ENCODE data around the gene UROC1. TPM values are rescaled to one million over a fixed set of nuclear protein-coding genes. Genes with fewer than 3 reads are reported as not detected.

Gene UROC1
- total and polyA plus RNA-seq, 2 donors (not counting 1 experiment from before 2014, with no cell fraction given): not detected

DNA sequence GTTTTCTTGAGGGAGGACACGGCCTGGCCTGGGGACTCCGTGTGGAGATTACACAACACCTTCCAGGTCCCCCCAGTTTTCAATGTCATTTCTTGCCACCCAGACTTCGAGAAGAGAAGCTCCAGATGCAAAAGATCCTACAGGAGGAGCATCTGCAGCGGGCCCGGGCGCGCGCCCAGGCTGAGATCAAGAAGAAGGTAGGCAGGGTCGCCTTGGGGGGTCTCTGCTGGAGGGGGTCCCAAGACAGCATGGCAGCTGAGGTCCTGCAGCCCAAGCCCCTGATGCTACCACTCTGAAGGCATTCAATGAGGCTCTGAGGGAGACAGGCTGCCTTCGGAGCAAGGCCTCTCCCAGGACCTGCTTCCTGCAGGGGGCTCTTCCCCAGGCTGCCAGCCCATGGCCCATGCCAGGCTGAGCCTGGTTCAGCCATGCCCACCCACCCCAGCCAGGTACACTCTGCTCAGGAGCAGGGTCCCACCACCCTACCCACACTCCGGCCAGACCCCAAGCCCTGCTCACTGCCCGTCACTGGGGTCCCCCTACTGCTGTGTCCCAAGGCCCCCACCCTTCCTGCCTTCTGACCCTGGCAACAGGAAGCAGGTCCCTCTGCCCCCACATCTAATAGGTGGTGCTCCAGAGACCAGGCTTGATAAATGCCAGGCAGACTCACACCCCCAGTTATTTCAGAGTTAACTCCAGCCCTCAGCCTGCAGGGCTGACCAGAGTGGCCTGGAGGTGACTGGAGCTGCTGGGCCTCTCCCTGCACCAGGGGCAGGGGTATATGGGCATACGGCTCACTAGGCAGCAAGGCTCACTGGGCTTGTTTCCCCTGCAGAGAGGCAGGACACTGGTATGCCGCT, 81.9 kb downstream of the UROC1 start:
- no peak overlapping the region for H2AFZ ChIP-seq (ENCODE audit: insufficient read depth, low read depth, low read length, poor library complexity, severe bottlenecking)
- intact Hi-C loops (cut with micrococcal nuclease): no loop called here
- H3K27ac ChIP-seq (ENCODE audit: low read length in 2 of 2): no peak overlapping the region
- Mint-ChIP-seq H3K4me1 (no peaks in the 10 kb centered on the region), H3K27me3 (no peaks in the 10 kb centered on the region), H3K9me3 (ENCODE audit: insufficient read depth) (no peaks in the 10 kb centered on the region), H3K27ac (no peak overlapping the region), H3K4me3 (no peak overlapping the region)
- ATAC-seq (ENCODE audit: low read depth) (no peak), DNase-seq (no peak)
- no peaks in the 10 kb centered on the region for H3K27me3 ChIP-seq (replicated peaks in 1 of 4; ENCODE audit: control extremely low read depth in 1 of 4, control insufficient read depth in 3 of 4, insufficient read depth in 4 of 4, low read length in 3 of 4)
- ChIA-PET CTCF (interaction anchor here (0.5 kb wide), 1 partner anchor 49 kb away, joined by 3 read pairs; no protein-coding TSS in a partner anchor), POLR2A (no interaction called here)
- no peak overlapping the region for H3K4me2 ChIP-seq (replicated peaks; ENCODE audit: low read depth, low read length, poor library complexity, severe bottlenecking)
- peaks cover 0 to 32% of the 10 kb centered on the region in 2 experiments for H3K36me3 ChIP-seq (replicated peaks in 1 of 2; ENCODE audit: control extremely low read depth in 1 of 2, control insufficient read depth in 1 of 2, extremely low read depth in 1 of 2, insufficient read depth in 2 of 2, low read length in 1 of 2)
- H3K4me3 ChIP-seq (ENCODE audit: control extremely low read depth in 1 of 5, extremely low read depth in 1 of 5, insufficient read depth in 1 of 5, low read depth in 2 of 5, low read length in 4 of 5): no peak overlapping the region
- H3K9me3 ChIP-seq (ENCODE audit: control extremely low read depth in 1 of 3, control insufficient read depth in 2 of 3, insufficient read depth in 1 of 3, low read length in 2 of 3): peaks cover 0 to 4% (median 0%) of the 10 kb centered on the region in 3 donors
- no peaks in the 10 kb centered on the region for H3K79me2 ChIP-seq (ENCODE audit: control insufficient read depth, insufficient read depth, low read length)
- no peak for TF ChIP-seq EZH2 (IDR thresholded peaks at IDR 0.05; ENCODE audit: borderline replicate concordance, insufficient read depth, low read depth, low read length, poor library complexity, severe bottlenecking)
- TF ChIP-seq, protein P1, sequence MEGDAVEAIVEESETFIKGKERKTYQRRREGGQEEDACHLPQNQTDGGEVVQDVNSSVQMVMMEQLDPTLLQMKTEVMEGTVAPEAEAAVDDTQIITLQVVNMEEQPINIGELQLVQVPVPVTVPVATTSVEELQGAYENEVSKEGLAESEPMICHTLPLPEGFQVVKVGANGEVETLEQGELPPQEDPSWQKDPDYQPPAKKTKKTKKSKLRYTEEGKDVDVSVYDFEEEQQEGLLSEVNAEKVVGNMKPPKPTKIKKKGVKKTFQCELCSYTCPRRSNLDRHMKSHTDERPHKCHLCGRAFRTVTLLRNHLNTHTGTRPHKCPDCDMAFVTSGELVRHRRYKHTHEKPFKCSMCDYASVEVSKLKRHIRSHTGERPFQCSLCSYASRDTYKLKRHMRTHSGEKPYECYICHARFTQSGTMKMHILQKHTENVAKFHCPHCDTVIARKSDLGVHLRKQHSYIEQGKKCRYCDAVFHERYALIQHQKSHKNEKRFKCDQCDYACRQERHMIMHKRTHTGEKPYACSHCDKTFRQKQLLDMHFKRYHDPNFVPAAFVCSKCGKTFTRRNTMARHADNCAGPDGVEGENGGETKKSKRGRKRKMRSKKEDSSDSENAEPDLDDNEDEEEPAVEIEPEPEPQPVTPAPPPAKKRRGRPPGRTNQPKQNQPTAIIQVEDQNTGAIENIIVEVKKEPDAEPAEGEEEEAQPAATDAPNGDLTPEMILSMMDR (IDR thresholded peaks at IDR 0.05): no peak
- H3K9ac ChIP-seq (ENCODE audit: low read length): no peak overlapping the region
- no peaks in the 10 kb centered on the region for H3K4me1 ChIP-seq (ENCODE audit: control insufficient read depth in 2 of 2, insufficient read depth in 2 of 2, low read length in 2 of 2)
- no peaks in the 10 kb centered on the region for H4K20me1 ChIP-seq (ENCODE audit: control insufficient read depth, insufficient read depth, low read length, poor library complexity, severe bottlenecking)
- WGBS (ENCODE audit: insufficient coverage): 98% methylated on average over 13 of the region's 14 CpGs

DNA sequence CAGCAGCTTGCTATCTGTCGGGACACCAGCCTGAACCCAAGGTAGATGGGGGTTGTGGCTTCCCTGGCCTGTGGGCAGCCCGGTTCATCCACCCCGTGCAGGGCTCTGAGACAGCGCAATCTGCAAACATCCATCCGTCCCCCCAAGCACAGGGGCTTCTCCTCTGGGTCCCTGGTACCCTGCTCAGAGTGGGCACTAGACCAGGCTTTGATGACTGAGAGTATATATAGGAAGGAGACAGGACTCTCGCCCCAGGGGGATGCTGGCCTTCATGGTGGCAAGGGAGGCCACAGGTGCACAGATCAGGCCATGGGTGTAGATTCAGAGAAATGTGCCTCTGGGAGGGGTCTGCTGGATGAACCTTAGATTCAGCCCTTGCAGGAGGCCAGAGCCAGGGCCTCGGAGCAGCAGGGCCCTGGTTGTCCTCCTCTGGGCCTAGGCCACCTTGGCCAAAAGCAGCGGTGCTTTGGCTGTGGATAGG, 82.6 kb downstream of the UROC1 start:
- H3K27ac ChIP-seq (ENCODE audit: low read length in 2 of 2): no peak overlapping the region
- H4K20me1 ChIP-seq (ENCODE audit: control insufficient read depth, insufficient read depth, low read length, poor library complexity, severe bottlenecking): no peaks in the 10 kb centered on the region
- H3K9me3 ChIP-seq (ENCODE audit: control extremely low read depth in 1 of 3, control insufficient read depth in 2 of 3, insufficient read depth in 1 of 3, low read length in 2 of 3): peaks cover 0 to 4% (median 0%) of the 10 kb centered on the region in 3 donors
- no peak for TF ChIP-seq EZH2 (IDR thresholded peaks at IDR 0.05; ENCODE audit: borderline replicate concordance, insufficient read depth, low read depth, low read length, poor library complexity, severe bottlenecking)
- TF ChIP-seq, protein P1 (IDR thresholded peaks at IDR 0.05): no peak
- no peaks in the 10 kb centered on the region for H3K27me3 ChIP-seq (replicated peaks in 1 of 4; ENCODE audit: control extremely low read depth in 1 of 4, control insufficient read depth in 3 of 4, insufficient read depth in 4 of 4, low read length in 3 of 4)
- H3K9me3 Mint-ChIP-seq (ENCODE audit: insufficient read depth): no peaks in the 10 kb centered on the region
- H3K4me1 ChIP-seq (ENCODE audit: control insufficient read depth in 2 of 2, insufficient read depth in 2 of 2, low read length in 2 of 2): no peaks in the 10 kb centered on the region
- ATAC-seq (ENCODE audit: low read depth) (no peak), DNase-seq (no peak)
- H3K27ac Mint-ChIP-seq: no peak overlapping the region
- H3K4me2 ChIP-seq (replicated peaks; ENCODE audit: low read depth, low read length, poor library complexity, severe bottlenecking): no peak overlapping the region
- ChIA-PET POLR2A (no interaction called here), CTCF (no interaction called here)
- no peak overlapping the region for H3K4me3 Mint-ChIP-seq
- H3K27me3 Mint-ChIP-seq: no peaks in the 10 kb centered on the region
- no peaks in the 10 kb centered on the region for H3K79me2 ChIP-seq (ENCODE audit: control insufficient read depth, insufficient read depth, low read length)
- H3K9ac ChIP-seq (ENCODE audit: low read length): no peak overlapping the region
- WGBS (ENCODE audit: insufficient coverage): 98% methylated on average over 6 of the region's 8 CpGs
- no peak overlapping the region for H3K4me3 ChIP-seq (ENCODE audit: control extremely low read depth in 1 of 5, extremely low read depth in 1 of 5, insufficient read depth in 1 of 5, low read depth in 2 of 5, low read length in 4 of 5)
- no peaks in the 10 kb centered on the region for H3K4me1 Mint-ChIP-seq
- intact Hi-C loops (cut with micrococcal nuclease): no loop called here
- peaks cover 0 to 32% of the 10 kb centered on the region in 2 experiments for H3K36me3 ChIP-seq (replicated peaks in 1 of 2; ENCODE audit: control extremely low read depth in 1 of 2, control insufficient read depth in 1 of 2, extremely low read depth in 1 of 2, insufficient read depth in 2 of 2, low read length in 1 of 2)
- H2AFZ ChIP-seq (ENCODE audit: insufficient read depth, low read depth, low read length, poor library complexity, severe bottlenecking): no peak overlapping the region
